ENCODE measurements around the gene SREBF1.

GRCh38 chr17:17843096-17843495, 6.3 kb upstream of the SREBF1 start:
- TF ChIP-seq, protein P1, sequence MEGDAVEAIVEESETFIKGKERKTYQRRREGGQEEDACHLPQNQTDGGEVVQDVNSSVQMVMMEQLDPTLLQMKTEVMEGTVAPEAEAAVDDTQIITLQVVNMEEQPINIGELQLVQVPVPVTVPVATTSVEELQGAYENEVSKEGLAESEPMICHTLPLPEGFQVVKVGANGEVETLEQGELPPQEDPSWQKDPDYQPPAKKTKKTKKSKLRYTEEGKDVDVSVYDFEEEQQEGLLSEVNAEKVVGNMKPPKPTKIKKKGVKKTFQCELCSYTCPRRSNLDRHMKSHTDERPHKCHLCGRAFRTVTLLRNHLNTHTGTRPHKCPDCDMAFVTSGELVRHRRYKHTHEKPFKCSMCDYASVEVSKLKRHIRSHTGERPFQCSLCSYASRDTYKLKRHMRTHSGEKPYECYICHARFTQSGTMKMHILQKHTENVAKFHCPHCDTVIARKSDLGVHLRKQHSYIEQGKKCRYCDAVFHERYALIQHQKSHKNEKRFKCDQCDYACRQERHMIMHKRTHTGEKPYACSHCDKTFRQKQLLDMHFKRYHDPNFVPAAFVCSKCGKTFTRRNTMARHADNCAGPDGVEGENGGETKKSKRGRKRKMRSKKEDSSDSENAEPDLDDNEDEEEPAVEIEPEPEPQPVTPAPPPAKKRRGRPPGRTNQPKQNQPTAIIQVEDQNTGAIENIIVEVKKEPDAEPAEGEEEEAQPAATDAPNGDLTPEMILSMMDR (IDR thresholded peaks at IDR 0.05): no peak
- TF ChIP-seq EP300 (IDR thresholded peaks at IDR 0.05; ENCODE audit: borderline replicate concordance in 1 of 2, low read depth in 1 of 2, low read length in 1 of 2) (no peak), TCF12 (IDR thresholded peaks at IDR 0.05) (no peak)
- TF ChIP-seq, protein P2, sequence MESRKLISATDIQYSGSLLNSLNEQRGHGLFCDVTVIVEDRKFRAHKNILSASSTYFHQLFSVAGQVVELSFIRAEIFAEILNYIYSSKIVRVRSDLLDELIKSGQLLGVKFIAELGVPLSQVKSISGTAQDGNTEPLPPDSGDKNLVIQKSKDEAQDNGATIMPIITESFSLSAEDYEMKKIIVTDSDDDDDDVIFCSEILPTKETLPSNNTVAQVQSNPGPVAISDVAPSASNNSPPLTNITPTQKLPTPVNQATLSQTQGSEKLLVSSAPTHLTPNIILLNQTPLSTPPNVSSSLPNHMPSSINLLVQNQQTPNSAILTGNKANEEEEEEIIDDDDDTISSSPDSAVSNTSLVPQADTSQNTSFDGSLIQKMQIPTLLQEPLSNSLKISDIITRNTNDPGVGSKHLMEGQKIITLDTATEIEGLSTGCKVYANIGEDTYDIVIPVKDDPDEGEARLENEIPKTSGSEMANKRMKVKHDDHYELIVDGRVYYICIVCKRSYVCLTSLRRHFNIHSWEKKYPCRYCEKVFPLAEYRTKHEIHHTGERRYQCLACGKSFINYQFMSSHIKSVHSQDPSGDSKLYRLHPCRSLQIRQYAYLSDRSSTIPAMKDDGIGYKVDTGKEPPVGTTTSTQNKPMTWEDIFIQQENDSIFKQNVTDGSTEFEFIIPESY (IDR thresholded peaks at IDR 0.05; ENCODE audit: borderline replicate concordance, low read depth): no peak
